Activated T-cell treated with anti-CD3 and anti-CD28 coated beads for 4 hours (primary cell): ENCODE data around the gene FGGY.
"Not testable (repeated sequence)": the region's sequence is repeated elsewhere in the genome, so short reads cannot be mapped to it uniquely, and the experiment has no call there.

Source experiments
- DNase-seq: peaks from one replicate; pipeline ENCODE4 v3.0.0-alpha.2; 2020

FGGY gene

GRCh38 chr1:59521456-59521855 lies 224.6 kb downstream of the FGGY start:
- no peak for DNase-seq

GRCh38 chr1:59522925-59523505 lies 226.1 kb downstream of the FGGY start:
- no peak for DNase-seq

DNA sequence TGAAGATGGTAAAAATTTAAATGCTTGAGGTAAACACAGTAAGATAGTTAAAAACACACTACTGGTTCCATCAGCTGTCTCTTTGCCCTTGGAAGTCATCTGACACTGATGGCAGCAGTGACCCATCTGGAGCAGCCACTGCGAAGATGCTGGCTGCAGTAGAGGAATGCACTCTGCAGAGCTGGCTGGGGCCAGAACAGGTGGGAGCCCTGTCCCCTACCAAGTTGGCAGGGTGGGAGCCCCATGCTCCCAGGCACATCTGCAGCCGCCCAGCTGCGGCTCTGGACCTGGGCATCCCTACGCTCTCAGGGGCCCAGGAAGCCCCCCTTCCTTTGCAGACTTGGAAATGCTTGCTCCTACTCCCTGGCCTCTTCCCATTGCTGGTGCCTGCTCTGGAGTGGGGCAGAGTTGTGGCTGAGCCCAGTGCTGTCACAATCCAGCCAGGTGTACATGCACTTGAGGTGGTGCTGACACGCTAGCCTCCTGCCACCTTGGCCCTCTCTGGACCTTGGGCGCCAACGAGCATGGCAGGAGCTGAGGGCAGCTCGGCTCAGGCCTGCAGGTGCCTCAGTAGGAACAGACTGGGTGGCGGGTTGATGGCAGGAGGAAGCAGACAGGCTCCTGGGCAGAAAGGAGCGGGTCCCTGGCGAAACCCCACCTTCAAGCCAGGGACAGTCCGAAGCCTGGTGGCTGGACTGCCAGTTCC lies 227.0 kb downstream of the FGGY start:
- no peak for DNase-seq

GRCh38 chr1:59526240-59526639 lies 229.3 kb downstream of the FGGY start:
- DNase-seq, result no peak

GRCh38 chr1:59528471-59528870 lies 231.6 kb downstream of the FGGY start:
- no peak for DNase-seq

GRCh38 chr1:59528900-59529299 lies 232.0 kb downstream of the FGGY start:
- no peak for DNase-seq

DNA sequence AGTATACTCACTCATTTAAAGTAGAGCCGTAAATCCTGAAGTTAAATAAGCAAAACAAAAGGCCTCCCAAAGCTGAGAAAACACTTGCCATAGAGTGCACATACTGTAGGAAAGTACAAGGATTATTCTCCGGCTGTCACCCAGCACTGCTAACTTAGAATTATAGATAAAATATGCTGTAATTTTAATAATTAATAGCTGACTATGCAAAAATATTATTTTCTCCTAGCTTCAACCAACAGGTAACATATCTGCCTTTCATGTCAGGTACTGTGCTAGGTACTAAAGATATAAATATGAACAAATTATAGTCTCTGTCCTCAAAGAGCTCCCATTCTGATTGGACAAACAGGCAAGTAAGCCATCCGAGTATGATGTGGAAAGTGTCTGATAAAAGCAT lies 233.2 kb downstream of the FGGY start:
- no peak for DNase-seq

DNA sequence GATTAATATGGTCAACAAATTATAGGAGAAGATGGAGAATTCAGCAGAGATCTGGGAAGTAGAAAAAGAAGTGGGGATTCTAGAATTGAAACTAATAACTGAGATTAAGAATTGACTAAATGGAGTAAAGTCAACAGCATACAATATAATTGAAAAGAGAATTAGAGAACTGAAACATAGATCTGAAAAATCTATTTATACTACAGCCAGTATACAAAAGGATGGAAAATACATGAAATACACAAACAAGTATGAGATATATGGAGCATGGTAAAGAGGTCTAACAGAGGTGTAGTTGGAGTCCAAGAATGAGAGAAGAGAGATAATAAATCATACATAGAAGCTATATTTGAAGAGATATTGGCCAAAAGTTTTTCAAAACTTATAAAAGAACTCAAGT lies 235.2 kb downstream of the FGGY start:
- DNase-seq, result no peak

GRCh38 chr1:59538476-59538875 lies 241.6 kb downstream of the FGGY start:
- DNase-seq, result not testable (repeated sequence)

- DNase-seq, result no peak
Measured at GRCh38 chr1:59539961-59540681, 243.2 kb downstream of the FGGY start.

DNA sequence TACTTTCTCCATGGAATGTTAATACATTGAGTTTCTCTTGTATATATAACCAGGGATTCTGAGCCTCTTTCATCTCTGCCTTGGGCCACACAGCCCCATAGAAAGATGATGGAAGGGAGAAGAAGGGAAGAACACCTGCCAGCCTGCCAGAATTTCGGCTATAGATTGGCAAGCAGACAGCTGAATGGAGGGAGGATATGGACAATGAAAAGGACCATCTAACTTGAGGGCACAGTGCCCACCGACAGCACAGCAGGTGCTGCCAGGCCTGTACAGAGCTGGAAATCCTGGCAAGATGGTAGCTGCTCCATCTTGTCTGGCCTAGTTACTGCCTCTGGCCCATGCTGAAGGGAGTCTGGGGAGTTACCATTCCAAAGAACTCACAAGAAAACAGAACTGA lies 244.3 kb downstream of the FGGY start:
- no peak for DNase-seq

DNA sequence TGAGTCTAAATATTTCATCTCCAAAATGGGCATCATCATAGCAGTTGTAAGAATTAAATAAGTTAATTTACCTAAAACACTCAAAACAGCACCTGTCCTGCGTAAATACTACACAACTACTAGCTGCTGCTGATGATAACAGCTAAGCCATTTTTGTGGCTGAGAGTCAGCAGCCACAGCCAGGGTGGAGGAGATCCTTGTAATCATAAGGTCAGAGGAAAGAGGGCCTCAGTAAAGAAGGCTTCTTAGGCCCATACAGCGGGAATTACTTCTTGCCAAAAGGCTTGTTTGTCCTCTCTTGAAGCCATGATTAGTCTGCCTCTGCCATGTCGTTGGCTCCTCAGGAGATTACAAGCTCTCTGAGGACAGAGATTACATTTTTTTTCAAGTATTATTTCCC lies 245.0 kb downstream of the FGGY start:
- no peak for DNase-seq

GRCh38 chr1:59543211-59543668 lies 246.3 kb downstream of the FGGY start:
- DNase-seq, result no peak

DNA sequence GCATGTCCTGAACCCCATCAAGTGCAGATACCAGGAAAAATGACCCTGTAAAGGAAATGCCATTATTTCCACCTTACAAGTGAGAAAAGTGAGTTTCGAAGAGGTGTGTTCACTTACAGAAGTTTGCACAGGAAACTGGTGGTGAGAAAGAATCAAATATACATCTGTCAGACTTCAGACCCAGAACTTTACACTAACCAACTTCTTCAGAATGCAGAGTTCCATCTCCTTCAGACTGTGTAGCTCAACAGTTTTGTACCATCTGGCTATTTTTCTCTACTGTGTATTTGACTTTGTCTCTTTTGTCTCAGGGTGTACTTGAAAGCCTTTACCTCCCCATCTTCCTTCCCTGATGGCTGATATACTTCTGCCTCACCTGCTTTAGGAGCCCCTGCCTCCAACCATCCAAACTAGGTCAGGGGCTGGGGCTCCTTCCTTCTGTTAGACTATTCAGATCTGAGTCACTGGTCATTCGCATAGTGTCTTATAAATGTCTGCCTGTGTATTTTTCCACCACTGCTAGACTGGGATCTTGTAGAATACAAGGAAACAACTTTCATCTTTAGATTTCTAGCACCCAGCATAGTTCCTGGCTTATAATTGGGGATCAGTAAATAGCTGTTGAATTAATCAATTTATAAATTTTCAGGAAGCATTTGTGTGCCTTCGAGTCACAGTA lies 247.9 kb downstream of the FGGY start:
- no peak for DNase-seq

DNA sequence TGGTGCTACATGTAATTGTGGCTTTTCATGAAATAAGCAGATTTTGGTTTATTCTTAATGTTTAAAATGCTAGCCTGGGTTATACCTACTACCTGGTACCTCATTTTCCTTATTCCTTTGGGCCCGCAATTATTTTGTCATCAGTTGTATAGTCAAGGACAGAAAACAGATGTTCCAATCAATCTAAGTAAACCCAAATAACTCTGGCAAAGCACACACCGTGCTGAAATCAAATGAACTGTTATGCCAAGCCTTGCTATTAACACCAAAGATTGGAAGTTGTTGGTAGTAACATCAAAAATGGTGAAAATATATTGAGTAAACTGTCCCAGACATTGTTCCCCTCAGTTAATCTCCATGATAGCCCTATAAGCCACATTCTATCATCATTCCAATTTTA lies 248.9 kb downstream of the FGGY start:
- no peak for DNase-seq

- DNase-seq, result no peak
Measured at GRCh38 chr1:59549066-59549837, 252.4 kb downstream of the FGGY start.

DNA sequence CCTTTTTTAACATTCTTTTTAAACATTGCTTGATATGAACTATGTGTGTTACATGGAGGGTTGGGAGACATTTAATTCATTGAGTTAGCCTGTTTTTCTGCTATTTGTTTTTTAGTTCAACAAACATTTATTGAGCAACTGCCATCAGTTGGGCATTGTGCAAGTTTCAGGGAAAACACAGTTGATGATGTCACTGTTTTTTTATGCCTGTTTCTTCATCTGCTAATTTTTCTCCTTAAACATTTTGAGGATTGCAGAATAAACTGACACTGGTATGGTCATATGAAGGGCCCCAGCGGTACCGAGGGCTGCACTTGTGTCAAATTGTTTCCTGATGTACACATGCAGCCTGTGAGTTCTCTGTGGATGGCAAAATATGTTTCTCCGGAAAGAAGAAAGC lies 253.0 kb downstream of the FGGY start:
- no peak for DNase-seq

- no peak for DNase-seq
Measured at GRCh38 chr1:59552007-59552406, 255.1 kb downstream of the FGGY start.

GRCh38 chr1:59553371-59553770 lies 256.5 kb downstream of the FGGY start:
- no peak for DNase-seq

DNA sequence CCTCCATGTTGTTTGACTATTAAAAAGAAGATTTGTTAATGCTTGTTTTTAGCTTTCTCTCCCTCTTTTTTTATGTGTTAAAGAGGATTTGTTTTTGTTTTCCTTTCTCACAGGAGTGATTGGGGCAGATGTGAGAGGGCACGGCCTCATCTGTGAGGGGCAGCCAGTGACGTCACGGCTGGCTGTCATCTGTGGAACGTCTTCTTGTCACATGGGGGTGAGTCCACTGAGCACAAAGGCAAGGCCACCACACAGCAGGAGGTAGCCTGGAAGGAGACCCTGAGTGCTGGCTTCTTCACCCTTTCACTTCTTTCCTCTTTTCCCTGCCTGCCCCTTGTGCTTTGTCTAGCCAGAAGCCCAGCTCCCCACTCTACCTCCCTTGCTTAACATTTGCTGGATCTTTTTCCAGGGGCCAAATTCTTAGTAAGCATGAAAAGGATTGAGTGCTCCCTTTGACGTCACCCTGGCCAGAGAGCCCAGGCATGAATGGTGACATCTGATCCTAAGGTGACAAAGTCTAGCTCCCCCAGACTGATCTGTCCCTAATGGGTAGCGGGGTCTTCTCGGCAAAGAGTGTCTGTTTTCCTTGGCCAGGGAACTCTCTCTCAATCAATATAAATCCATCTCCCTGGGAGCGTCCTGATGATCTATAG lies 257.2 kb downstream of the FGGY start:
- no peak for DNase-seq

GRCh38 chr1:59554752-59555151 lies 257.9 kb downstream of the FGGY start:
- no peak for DNase-seq

- DNase-seq, result no peak
Measured at GRCh38 chr1:59556398-59556797, 259.5 kb downstream of the FGGY start.
